HG03175 (cell line): ENCODE data around the gene PRRT1.
"Not testable (repeated sequence)": the region's sequence is repeated elsewhere in the genome, so short reads cannot be mapped to it uniquely, and the experiment has no call there.

Source experiments
- ATAC-seq: cut with Tn5 transposase; IDR thresholded peaks from one replicate; pipeline ENCODE4 v1.9.1; 2021; ENCODE audit warnings: mild to moderate bottlenecking, moderate library complexity; ENCODE audit not compliant: unreplicated experiment

Gene PRRT1

DNA sequence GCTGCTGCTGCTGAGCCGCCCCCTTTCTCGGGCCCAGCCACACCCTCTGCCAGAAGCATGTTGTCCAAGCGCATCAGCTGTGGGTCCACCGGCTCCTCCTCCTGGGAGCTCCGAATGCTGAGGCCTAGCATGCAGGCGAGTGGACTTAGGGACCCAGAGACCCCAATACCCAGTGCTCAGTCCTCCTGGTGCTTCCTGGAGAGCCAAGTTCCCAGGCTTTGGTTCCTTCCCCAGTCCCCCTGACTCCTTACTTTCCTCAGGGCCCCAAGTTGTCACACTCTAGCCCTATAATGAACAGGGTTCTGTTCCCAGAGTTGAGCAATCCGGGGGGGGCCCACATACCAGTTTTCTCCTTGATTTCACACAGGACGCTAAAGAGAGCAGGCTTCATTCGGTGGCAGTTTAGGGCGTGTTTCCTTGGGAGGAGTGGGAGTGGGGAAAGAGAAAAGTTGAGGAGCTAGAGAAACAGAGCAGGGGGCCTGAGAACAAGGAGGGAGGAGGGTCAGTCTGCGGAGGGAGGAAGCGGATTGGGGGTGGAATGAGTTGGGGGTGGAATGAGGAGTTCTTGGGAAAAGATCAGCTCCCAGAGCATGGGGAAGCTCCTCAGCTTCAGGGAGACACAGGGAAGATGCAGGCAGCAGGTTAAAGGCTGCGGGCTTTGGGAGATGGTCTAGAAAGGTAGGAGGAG, 36.8 kb upstream of the PRRT1 start:
- no peak for ATAC-seq

DNA sequence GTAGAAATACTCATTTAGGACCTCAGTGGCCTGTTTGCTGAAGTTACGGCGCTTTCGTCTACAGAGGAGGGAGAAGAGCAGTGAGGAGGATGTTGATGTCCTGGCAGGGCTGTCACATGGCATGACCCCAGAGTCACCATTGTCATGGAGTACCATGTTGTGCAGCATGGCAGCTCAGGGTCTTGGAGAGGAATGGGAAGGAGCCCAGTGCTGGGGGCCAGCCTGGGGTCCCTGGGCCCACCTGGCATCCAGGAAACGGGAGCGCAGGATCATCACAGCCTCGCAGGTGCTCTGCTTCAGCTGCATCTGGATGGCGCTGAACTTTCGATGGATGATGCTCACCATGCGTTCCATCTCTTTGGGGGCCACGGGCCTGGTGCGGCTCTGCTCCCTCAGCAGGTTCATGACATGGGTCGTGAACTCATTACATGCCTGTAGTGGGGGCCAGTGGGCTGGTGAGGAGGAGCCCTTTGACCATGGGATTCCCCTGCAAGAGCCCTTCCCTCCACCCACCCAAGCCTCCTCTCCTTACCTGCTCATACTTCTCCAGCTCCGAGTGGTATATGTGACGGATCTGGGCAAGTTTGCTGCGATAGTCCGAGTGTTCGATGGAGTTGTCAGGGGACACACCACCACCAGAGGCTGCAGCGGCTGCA, 36.1 kb upstream of the PRRT1 start:
- not testable (repeated sequence) for ATAC-seq

DNA sequence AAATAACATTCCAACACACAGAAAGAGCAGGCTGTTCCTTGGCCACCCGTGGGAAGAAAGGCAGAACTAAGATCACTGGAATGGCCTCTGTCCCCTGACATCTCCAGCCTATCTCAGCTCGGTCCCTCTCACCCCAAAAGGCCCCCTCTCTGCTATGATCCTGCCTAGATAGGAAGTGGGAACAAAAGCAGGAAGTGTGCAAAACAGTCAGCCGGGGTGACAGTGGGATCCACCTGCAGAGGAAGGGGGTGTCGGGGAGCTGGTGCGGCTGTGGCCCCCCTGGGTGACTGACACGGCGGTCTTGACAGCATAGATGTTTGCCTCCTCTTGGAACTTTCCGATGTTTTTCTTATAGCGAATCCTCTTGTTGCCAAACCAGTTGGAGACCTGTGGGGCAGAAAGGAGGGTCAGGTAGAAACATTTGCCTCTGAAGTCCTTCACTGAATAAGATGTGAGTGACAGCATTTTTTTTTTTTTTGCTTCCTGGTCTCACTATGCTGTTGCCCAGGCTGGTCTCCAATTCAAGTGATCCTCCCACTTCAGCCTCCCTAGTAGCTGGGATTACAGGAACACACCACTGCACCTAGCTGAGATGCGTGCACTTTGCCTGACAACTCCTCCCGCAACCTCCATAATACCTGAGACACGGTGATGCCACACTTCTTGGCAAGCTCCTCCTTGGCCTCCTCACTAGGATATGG, 35.4 kb upstream of the PRRT1 start:
- ATAC-seq = no peak

DNA sequence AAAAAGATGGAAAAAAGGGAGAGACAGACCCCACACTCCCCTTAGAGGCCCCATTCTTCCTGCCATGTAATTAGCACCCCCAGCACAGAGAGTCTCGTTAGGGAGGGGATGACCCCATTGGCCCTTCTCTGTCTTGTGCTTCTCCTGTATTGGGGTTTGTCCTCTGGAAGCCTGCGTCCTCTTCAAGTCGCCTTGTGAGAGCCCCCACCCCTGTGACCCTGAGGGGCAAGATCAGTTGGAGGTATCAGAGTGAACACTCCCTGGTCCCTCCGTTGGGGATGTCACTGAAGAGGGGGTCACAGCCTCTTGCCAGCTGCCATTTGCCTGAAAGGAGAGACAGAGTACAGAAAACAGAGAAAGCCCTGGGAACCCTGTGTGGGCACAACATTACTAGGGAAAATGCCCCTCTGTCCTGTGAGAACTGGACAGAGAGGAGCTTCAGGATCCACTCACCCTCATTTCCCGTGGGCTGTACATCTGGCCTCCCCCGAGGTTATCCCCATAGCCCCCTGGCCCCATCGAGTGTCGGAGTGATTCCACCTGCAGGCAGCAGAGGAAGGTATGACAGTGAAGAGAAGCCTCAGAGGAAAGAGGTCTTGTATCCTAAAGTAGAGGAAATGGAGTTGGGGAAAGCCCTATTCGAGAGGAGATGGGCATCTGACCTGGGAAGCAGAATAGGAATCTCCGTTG, 34.6 kb upstream of the PRRT1 start:
- not testable (repeated sequence) for ATAC-seq

DNA sequence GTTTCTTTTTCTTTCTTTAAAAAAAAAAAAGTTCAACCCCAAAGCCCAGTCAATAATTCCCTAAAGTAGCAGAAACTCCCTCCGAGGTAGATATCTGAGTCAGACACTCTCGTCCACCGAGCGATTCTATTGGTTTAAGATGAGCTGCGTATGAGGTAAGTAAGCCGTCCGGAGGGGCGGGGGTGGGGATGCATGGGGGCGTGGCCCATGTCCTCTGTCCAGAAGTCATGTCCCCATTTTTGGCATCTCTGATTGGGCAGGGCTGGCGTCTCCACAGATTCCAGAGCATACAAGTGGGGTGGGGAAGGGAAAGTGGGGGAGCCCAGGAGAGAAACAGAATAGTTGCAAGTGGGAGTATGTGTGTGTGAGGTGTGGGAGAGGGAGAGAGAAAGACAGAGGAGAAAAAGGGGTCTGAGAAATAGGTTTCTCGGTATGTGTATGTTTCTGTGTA, 34.0 kb upstream of the PRRT1 start:
- not testable (repeated sequence) for ATAC-seq

DNA sequence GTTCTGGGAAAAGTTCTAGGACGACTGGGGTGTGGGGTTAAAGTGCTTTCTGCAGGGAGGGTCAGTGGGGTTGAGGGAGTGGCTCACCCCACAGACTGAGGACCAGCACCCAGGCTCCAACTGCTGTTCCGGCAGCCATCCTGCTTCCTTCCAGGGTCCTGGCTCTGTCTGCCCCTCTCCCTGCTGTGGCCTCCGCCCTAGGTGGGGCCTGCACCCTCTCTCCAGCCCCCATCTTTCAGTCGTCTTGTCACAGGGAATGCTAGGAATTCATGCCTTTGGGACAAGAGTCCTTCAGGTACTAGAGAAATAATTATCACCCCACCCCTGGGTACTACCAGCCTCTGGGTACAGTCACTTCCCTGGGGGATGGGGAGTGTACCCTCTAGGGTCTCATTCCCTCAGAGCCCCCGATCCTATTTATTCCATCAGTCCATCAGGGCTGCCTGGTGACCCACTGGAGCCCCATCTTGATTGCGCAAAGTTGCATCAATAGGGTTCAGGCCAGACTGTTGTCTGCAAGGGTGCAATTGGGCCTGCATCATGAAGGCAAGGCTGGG, 32.4 kb upstream of the PRRT1 start, which contains the start of gene AGER:
AGER (minus strand) TSS at position 170 of the 557 bp plus-strand sequence; CDS start at position 139, 31 bp downstream.
- no peak for ATAC-seq

DNA sequence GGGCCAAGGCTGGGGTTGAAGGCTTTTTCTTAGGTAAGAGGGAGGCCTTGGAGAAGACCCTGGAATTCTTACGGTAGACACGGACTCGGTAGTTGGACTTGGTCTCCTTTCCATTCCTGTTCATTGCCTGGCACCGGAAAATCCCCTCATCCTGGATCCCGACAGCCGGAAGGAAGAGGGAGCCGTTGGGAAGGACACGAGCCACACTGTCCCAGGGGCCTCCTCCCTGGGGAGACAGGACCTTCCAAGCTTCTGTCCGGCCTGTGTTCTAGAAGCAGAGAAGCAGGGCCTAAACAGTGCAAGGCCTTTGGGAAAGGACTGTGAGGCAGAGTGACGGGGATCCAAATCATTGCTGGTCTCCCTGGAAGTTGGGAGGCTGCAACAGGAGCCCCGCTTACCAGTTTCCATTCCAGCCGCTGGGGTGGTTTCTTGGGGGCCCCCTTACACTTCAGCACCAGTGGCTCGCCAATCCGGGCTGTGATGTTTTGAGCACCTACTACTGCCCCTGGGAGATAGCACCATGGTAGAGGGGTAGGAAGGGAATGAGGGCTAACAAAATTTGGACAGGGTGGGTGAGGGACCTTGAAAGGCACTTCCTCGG, 31.8 kb upstream of the PRRT1 start:
- no peak for ATAC-seq

DNA sequence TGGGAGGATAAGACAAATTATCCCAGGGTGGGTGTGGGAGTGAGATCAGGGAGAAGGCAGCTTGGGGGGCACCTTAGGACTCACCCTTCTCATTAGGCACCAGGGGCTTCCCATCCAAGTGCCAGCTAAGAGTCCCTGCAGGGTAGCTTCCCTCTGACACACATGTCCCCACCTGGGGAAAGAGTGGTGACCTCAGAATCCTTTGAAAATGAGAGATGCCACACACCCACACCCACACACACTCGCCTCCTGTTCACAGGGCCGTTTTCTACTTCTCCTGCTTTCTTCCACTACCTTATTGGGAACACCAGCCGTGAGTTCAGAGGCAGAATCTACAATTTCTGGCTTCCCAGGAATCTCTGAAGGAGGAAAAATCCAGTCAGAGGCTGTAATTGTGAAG, 31.3 kb upstream of the PRRT1 start:
- no peak for ATAC-seq

DNA sequence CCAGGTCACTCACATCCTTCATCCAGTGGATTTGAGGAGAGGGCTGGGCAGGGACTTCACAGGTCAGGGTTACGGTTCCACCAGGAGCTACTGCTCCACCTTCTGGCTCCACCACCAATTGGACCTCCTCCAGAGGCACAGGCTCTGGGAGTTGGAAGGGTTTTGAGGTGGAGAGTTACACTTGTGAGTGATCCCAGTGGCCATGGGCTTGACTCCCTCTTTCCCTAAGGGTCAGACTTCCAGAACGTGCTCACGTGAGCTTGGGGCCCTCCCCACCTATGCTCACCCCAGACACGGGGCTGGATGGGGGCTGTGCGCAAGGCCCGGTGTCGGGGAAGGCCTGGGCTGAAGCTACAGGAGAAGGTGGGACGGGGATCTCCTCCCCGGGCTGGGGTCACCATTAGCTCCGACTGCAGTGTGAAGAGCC, 30.8 kb upstream of the PRRT1 start:
- ATAC-seq = no peak

DNA sequence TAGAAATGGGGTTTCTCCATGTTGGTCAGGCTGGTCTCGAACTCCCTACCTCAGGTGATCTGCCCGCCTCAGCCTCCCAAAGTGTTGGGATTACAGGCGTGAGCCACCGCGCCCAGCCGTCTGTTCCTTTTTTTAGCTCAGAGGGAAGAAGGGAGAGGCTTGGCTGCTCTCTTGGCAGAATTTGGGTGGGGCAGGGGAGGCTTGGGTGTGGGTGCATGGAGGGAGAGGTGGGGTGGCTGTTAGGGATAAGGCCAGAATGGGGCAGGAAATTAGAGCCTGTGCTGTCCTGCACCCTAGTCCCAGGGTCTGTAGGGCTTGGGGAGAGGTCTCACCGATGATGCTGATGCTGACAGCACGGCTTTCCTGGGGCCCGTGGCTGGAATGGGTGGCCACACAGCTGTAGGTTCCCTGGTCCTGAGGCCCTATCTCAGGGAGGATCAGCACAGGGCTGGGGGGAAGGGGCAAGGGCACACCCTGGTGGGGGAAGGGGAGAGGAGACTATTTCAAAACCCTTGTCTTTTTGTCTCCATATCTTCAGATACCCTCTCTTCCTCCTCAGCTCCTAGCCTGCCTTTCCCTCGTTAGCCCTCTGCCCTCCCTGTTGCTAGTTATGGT, 30.3 kb upstream of the PRRT1 start:
- no peak for ATAC-seq

DNA sequence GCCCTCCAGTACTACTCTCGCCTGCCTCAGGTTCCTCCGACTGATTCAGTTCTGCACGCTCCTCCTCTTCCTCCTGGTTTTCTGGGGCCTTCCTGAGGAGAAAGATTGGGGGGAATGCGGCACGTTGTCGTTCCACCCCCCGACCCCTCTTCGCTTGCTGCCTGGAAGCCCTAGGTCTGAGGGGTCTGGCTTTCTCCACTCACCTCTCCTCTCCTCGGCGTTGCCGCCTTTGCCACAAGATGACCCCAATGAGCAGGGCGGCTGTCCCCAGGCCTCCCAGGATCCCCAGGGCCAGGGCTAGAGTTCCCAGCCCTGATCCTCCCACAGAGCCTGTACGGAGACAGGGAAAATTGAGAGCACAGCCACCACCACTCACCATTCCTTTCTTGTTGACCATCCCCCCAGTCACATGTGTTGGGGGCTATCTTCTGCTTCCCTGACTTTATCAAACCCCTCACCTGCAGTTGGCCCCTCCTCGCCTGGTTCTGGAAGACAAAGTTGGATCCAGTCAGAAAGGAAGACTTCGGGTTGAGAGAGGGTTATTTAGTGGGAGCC, 29.5 kb upstream of the PRRT1 start:
- no peak for ATAC-seq

DNA sequence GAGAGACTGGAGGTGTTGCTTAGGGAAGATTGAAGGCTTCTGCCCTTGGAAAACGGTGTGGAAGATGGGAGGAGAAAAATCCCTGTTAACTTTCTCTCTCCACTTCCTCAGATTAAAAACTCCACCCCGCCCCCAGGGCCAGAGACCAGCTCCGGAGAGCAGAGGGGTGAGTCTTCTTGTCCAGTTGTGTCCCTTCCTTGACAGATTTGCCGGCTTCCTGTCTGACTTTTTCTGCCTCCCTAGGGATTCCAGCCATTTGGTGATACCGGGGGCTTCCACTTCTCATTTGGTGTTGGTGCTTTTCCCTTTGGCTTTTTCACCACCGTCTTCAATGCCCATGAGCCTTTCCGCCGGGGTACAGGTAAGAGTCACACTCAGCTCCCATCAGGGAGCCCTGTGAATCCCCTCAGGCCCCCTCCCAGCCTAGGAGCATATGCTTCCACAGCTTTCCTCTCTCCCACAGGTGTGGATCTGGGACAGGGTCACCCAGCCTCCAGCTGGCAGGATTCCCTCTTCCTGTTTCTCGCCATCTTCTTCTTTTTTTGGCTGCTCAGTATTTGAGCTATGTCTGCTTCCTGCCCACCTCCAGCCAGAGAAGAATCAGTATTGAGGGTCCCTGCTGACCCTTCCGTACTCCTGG, 28.1 kb upstream of the PRRT1 start:
- ATAC-seq = no peak

DNA sequence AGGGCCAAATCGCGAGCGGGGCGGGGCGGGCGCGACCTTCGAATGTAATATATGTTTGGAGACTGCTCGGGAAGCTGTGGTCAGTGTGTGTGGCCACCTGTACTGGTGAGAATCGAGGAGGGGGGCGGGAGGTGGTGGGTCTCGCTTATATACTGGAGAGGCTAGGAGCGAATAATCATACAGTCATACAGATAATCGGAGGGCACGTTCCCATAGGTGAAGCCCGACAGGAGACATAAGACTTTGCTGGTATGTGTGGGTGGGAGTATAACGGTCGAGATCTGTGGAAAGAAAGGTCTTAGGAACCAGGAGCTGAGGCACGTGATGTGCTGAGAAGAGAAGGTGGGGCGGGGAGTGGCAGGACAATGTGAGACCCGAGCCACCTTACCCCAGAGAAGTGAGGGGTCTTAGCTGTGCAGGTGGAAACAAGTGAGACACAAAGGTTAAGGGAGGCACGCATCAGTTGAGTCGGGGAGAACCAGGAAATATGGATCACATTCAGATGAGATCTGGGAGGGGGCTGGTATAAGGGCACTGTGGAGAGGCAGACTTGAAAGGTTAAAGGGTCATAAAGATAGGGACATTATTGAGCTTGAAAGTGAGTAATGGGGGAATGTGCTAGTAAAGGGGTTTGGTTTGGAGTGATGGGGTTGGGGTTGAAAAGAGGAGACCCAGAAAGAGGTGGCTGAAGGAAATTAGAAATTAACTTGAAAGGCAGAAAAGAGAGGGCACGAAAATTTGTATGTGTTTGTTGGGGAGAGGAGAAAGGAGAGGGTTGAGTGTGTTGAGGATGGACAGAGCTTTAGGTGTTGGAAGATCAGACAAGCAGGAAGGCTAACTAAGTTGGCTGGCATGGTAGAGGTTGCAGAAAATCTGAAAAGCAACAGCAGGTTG, 27.1 kb upstream of the PRRT1 start:
- no peak for ATAC-seq

DNA sequence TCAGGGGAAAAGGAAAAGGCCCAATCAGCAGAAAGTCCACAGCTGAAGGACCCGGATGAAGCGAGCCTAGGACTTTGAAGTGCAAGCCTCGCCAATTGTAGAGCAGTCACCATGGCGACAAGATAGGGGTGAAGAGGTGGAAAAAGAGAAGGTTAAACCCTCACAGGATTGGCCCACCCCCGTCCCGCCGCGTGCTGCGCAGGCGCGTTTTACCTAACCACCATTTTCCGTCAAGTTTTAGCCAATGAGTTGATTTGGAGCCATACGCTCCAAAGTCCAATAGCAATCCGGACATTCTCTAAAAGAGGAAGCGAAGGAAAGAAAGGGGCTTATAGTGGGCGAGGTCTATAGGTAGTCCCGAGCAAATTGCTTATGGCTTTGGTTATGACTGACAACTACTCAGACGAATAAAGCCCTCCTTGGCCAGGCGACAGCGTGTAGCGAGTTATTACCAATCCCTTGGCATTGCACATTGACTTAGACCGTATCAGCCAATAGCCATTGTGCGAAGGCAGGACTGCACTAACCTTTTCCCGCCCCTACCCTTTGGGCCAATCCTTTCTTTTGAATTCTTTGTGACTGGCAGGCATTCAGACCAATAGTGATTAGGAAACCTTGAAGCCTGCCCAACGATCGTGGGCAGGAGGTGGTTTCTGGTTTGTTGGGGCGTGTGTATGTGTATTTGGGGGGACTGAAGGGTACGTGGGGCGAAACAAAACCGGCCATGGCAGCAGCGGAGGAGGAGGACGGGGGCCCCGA, 26.2 kb upstream of the PRRT1 start, which contains the start of gene RNF5:
RNF5 (plus strand) TSS at position 618 of the 759 bp plus-strand sequence; CDS start at position 725, 107 bp downstream.
- peak; percentile 81 for ATAC-seq

DNA sequence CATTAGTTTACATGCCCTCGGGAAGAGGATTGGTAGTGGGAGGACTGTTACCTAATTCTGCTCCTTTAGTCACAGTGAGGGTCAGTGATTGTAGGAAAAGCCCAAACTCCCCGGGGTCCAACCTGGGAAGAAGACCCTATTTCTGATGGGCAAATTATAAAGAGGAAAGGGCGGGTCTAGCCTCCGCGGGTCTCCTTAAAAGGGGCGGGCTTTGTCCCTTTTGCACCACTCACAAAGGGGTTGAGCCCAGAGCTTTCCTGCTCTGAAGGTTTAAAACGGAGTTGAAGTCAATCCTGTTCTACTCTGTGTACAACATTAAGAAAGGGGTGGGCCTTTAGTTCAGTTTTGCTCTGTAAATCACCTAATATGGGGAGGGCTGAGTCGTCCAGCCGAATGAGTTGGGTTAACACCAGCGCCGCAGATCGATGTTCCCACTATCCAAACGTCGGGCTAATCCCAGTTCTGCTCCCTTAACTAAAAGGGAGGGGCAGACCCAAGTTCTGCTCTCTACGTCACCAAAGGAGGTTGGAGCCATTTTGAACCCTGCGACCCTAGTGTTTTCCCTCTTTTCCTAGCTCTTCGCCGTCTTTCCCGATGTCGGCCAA, 25.5 kb upstream of the PRRT1 start:
- ATAC-seq = no peak

DNA sequence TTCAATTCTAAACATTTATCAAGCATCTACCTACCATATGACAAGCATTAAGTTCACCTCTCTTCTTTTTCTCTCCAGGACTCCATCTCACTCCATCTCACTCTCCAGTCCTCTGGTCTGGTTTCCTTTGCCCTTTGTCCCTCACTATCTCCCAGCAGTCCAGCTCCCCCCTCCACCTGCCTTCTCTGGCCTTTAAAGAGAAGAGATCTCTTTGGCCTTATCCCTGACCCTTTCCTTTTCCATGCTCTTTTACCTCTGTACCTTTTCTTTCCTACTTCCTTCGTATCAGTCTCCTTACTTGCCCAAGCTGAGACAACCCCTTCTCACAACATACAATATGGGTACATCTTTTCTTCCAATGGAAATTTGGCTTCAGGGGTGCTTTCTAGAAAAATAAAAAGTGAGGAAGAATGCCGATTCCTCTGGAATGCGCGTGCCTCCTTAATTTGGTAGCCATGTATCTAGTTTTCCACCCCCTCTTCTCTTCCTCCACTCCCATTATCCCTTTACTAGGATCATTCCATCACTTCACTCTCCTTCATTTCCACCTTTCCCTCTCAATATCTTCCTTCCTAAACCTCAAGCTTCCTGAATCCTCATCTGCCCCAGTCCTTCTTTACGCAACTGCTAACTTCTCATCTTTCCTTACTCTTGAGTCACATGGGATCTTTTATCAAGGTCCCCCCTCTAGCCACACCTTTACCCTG, 24.9 kb upstream of the PRRT1 start:
- no peak for ATAC-seq
